K562 (cell line): Measurements from ENCODE around the gene NANOG. TPM values are rescaled to one million over a fixed set of nuclear protein-coding genes. Genes with fewer than 3 reads are reported as not detected.
"Not testable (repeated sequence)": the region's sequence is repeated elsewhere in the genome, so short reads cannot be mapped to it uniquely, and the experiment has no call there.

Experiments
- ATAC-seq: fragments of 200-7000 bp; cut with Tn5 transposase; 3 replicates; pipeline ENCODE4 v1.9.1; 2020; ENCODE audit warnings: moderate library complexity
- BruUV-seq: library from RNA; stranded (reverse); fragments of 400-500 nt; replicated peaks from 2 replicates; lab custom pipeline; 2021; lab: Mats Ljungman, UMichigan
- CTCF ChIA-PET: fragments of 300-600 bp; formaldehyde crosslinking; extraction: SDS; loops from one replicate; lab custom pipeline; 2021; ENCODE audit warnings: low intra/inter-chr PET ratio; lab: Yijun Ruan, JAX
- POLR2A ChIA-PET: fragments of 300-600, 350-650 bp; sonication (Branson Sonifier 250); formaldehyde crosslinking; extraction: SDS; loops from one replicate; lab custom pipeline; 2021; ENCODE audit warnings: antibody characterized with exemption, inconsistent platforms; lab: Yijun Ruan, JAX
- DNase-seq, 4 experiments: peaks; one replicate each; pipeline versions ENCODE4 v3.0.0 to v3.0.0-alpha.2; 2011 to 2018; ENCODE audit warnings: low spot score in 3 of 4, mixed read lengths in 3 of 4; ENCODE audit errors: extremely low read depth in 1 of 4
- FAIRE-seq: peaks from 2 replicates; lab custom pipeline; 2011; peaks lifted over from hg19 to GRCh38; lab: Jason Lieb, UNC
- H2AFZ ChIP-seq: 2 replicates; pipeline ENCODE4 v1.6.0; 2011; ENCODE audit warnings: low read depth, low read length, control low read depth, inconsistent platforms
- H3K27ac ChIP-seq: fragments of 200-600 bp; 3 replicates; pipeline ENCODE4 v1.8.0; 2011; ENCODE audit warnings: low read depth, mild to moderate bottlenecking, control low read depth, inconsistent platforms, low read length, moderate library complexity, mixed read lengths; ENCODE audit errors: extremely low read depth
- H3K27me3 ChIP-seq, 2 experiments: fragments of 300-600 bp in 1 of 2; 2 replicates in 1 of 2; 3 replicates in 1 of 2; pipeline versions ENCODE4 v1.6.0 to v1.8.0; 2011; ENCODE audit warnings: inconsistent platforms in 2 of 2, low read length in 2 of 2, mild to moderate bottlenecking in 1 of 2, mixed read lengths in 1 of 2, moderate library complexity in 1 of 2; ENCODE audit not compliant: control insufficient read depth in 2 of 2, insufficient read depth in 2 of 2
- H3K36me3 ChIP-seq: fragments of 300-600 bp; 3 replicates; pipeline ENCODE4 v1.8.0; 2011; ENCODE audit warnings: mild to moderate bottlenecking, low read length, inconsistent platforms; ENCODE audit not compliant: control insufficient read depth, insufficient read depth
- H3K4me1 ChIP-seq, 2 experiments: fragments of 200-600 bp in 1 of 2; replicated peaks in 1 of 2; 2 replicates in 1 of 2; 3 replicates in 1 of 2; pipeline versions ENCODE4 v1.5.1 to v1.8.0; 2011; ENCODE audit warnings: inconsistent platforms in 2 of 2, low read length in 2 of 2, mild to moderate bottlenecking in 1 of 2, mixed read lengths in 1 of 2, moderate library complexity in 1 of 2; ENCODE audit not compliant: control insufficient read depth in 2 of 2, insufficient read depth in 2 of 2
- H3K4me2 ChIP-seq: 2 replicates; pipeline ENCODE4 v1.6.1; 2011; ENCODE audit warnings: low read length, control low read depth, inconsistent platforms, mixed read lengths; ENCODE audit not compliant: insufficient read depth
- H3K4me3 ChIP-seq: fragments of 200-600 bp; sonication (generic), shearing (Covaris generic); 2 replicates; pipeline ENCODE4 v1.5.1; 2016; ENCODE audit warnings: control low read depth, inconsistent platforms
- H3K79me2 ChIP-seq: fragments of 200-600 bp; 3 replicates; pipeline ENCODE4 v1.8.0; 2011; ENCODE audit warnings: low read length, inconsistent platforms; ENCODE audit not compliant: control insufficient read depth, insufficient read depth
- H3K9ac ChIP-seq, 2 experiments: 2 replicates each; pipeline versions ENCODE4 v1.6.0 to v1.6.1; 2011; ENCODE audit warnings: low read depth in 2 of 2, low read length in 2 of 2, control low read depth in 1 of 2, inconsistent platforms in 1 of 2, mild to moderate bottlenecking in 1 of 2, mixed read lengths in 1 of 2; ENCODE audit not compliant: insufficient read depth in 1 of 2
- H3K9me1 ChIP-seq: one replicate; pipeline ENCODE4 v1.6.0; 2011; ENCODE audit warnings: inconsistent platforms, mild to moderate bottlenecking, low read length, moderate library complexity; ENCODE audit not compliant: control insufficient read depth, insufficient read depth
- H3K9me3 ChIP-seq: replicated peaks from 2 replicates; pipeline ENCODE4 v1.5.1; 2011; ENCODE audit warnings: low read depth, low read length, inconsistent platforms; ENCODE audit not compliant: control insufficient read depth, insufficient read depth
- H4K20me1 ChIP-seq: replicated peaks from 2 replicates; pipeline ENCODE4 v1.6.1; 2011; ENCODE audit warnings: low read length, inconsistent platforms, mixed read lengths; ENCODE audit not compliant: control insufficient read depth, insufficient read depth
- C11orf30 ChIP-seq: fragments of 450-650 bp; IDR thresholded peaks from 2 replicates; pipeline ENCODE4 v1.6.1; 2016; ENCODE audit warnings: low read depth, mild to moderate bottlenecking
- MAFF ChIP-seq: IDR thresholded peaks from 2 replicates; pipeline ENCODE4 v1.6.1; 2012; ENCODE audit warnings: low read length, improper control_type of control experiment
- MAFG ChIP-seq: fragments of 450-650 bp; conservative IDR thresholded peaks from 2 replicates; pipeline ENCODE4 v1.6.1; 2016; ENCODE audit warnings: missing genetic modification characterization, missing compliant biosample characterization
- MAFK ChIP-seq: IDR thresholded peaks from 2 replicates; pipeline ENCODE4 v1.6.1; 2011; ENCODE audit warnings: low read length, improper control_type of control experiment
- NR2C2 ChIP-seq, 2 experiments: fragments of 200-800 bp in 1 of 2; sonication (Bioruptor generic) in 1 of 2; sonication (generic) in 1 of 2; formaldehyde crosslinking in 1 of 2; IDR thresholded peaks; 2 replicates each; pipeline versions ENCODE4 v1.6.1 to v1.8.0; 2016 to 2022; ENCODE audit warnings: mild to moderate bottlenecking in 1 of 2, missing compliant biosample characterization in 1 of 2, missing genetic modification characterization in 1 of 2, missing genetic modification reagents in 1 of 2
- ZNF316 ChIP-seq: fragments of 450-650 bp; IDR thresholded peaks from 2 replicates; pipeline ENCODE4 v1.6.1; 2016
- WGBS: fragments of 100-300 bp; shearing (Covaris generic); methylation state at CpG from one replicate; pipeline ENCODE4 v1.1.6; 2016; ENCODE audit warnings: low coverage, mixed read lengths; ENCODE audit not compliant: insufficient coverage; ENCODE audit errors: missing lambda C conversion rate; 5-methylcytosine and 5-hydroxymethylcytosine counted together
- in situ Hi-C: fragments of 300-500 bp; cut with MboI; formaldehyde crosslinking; loops from 4 replicates; pipeline ENCODE4 v1.15.0; 2018; ENCODE audit warnings: inconsistent platforms, mixed read lengths
- intact Hi-C: fragments of 100-400 bp; cut with micrococcal nuclease; formaldehyde crosslinking; loops from 2 replicates; pipeline ENCODE4 v1.14.2; 2022
- polyA plus RNA-seq, 8 experiments: library from polyadenylated mRNA; depleted of rRNA in 4 of 8; stranded (reverse) in 5 of 8; unstranded in 3 of 8; fragments of >200 nt; fragmentation: Nextera tagmentation in 2 of 8; fragmentation: Illumina TruSeq in 1 of 8; extraction: Ambion mirVana in 2 of 8; extraction: Trizol in 1 of 8; gene quantifications; 2 replicates each; pipeline versions ENCODE4 v1.2.1 to v1.2.3, GENCODE V29; 2011 to 2014; ENCODE audit warnings: inconsistent platforms in 1 of 8, missing spikeins in 1 of 8
- total RNA-seq, 7 experiments: library from RNA; depleted of rRNA in 6 of 7; stranded (reverse); fragments of >200 nt in 6 of 7; fragmentation: Illumina TruSeq in 2 of 7; extraction: Trizol in 2 of 7; gene quantifications; 2 replicates each; pipeline versions ENCODE4 v1.2.1 to v1.2.3, GENCODE V29; 2011 to 2021; ENCODE audit warnings: low replicate concordance in 1 of 7
- TF ChIP-seq, protein P1 (sequence below): sonication (generic); IDR thresholded peaks from 2 replicates; pipeline ENCODE4 v1.6.1; 2016
- TF ChIP-seq, protein P2 (sequence below): fragments of 250-450 bp; sonication (Bioruptor Pico); IDR thresholded peaks from 2 replicates; pipeline ENCODE4 v1.8.0; 2022; ENCODE audit warnings: inconsistent platforms, mild to moderate bottlenecking, moderate library complexity, borderline replicate concordance
- TF ChIP-seq, protein P3 (sequence below): IDR thresholded peaks from 2 replicates; pipeline ENCODE4 v1.6.1; 2011; ENCODE audit warnings: borderline replicate concordance, low read depth, mild to moderate bottlenecking, moderate library complexity, low read length; ENCODE audit not compliant: insufficient read depth, poor library complexity, severe bottlenecking

NANOG gene
- total and polyA plus RNA-seq, 9 of the 15 experiments (the other 6 are each of a cell fraction or from before 2014, with no cell fraction given) = 0.04 TPM; not detected in 8

DNA sequence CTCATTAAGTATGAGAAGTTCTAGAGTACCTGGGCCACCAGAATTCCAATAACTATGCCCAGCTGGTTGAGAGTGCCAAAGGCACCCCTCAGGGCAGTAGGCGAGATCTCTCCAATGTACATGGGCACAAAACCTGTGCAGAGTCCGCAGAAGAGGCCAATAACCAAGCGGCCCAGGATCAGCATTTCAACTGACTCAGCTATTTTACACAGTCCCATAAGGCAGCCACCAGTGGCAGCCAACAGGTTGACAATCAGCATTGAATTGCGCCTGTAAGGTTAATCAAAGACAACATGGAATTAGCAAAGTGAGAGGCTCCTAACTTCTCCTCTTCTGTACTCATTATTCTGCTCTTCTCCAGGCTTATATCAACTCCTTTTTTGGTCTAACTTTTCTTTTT is 40.5 kb downstream of the NANOG start:
- H4K20me1 ChIP-seq, H3K27me3 ChIP-seq, H3K79me2 ChIP-seq, H3K36me3 ChIP-seq, H2AFZ ChIP-seq, H3K4me2 ChIP-seq, intact Hi-C loops, H3K27ac ChIP-seq, H3K9ac ChIP-seq, ATAC-seq, in situ Hi-C loops, BruUV-seq, DNase-seq, H3K9me1 ChIP-seq, FAIRE-seq, H3K9me3 ChIP-seq, H3K4me3 ChIP-seq, CTCF ChIA-PET, H3K4me1 ChIP-seq, POLR2A ChIA-PET: not testable (repeated sequence)
- TF ChIP-seq ZNF316 (peak; percentile 89), MAFG (peak; percentile 82), MAFF (peak; percentile 76), C11orf30 (peak; percentile 85), MAFK (peak; percentile 67)
- 5% methylated on average over 4 of the region's 4 CpGs for WGBS

DNA sequence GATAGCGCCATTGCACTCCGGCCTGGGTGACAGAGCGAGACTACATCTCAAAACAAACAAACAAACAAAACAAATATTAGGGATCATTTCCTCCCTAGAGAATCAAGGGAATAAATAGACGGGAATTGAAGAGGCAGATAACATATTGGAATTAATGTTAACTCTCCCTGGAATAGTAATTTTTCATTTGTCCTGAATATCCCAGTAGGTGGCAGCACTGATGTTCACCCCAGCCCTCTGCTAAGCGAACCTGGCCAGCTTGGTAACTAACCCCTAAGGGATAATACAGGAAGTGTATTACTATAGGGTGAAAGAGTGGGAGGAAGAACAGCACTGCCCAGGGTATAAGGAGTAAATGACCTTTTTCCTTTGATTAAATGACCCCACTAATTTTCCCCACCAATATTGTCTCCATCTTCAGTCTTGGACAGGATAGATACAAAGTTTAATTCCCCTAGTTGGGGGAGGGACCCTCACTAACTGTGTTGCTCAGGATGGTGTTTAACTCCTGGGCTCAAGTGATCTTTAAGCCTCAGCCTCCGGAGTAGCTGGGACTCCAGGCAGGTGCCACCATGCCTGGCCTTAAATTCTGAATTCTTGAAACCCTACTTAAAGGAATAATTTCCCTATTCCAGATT is 43.0 kb downstream of the NANOG start:
- FAIRE-seq = peak; percentile 63
- no peaks in the 10 kb centered on the region for H3K36me3 ChIP-seq
- H4K20me1 ChIP-seq = no peaks in the 10 kb centered on the region
- H3K27ac ChIP-seq = no peak overlapping the region
- peak; percentile 37 to 71 (median 48) for DNase-seq
- ChIA-PET POLR2A (interaction anchor here (1.0 kb wide), 1 partner anchor 13 kb away, joined by 3 read pairs; no protein-coding TSS in a partner anchor), CTCF (no interaction called here)
- no peak overlapping the region for H3K4me3 ChIP-seq
- no peak overlapping the region for H3K4me2 ChIP-seq
- ATAC-seq = peak; percentile 87
- H3K9ac ChIP-seq = no peak overlapping the region
- 0 out of 5 replicates have a peak, but pooled peaks cover 2 to 3% of the 10 kb centered on the region in 2 experiments for H3K27me3 ChIP-seq
- in situ Hi-C loops = no loop called here
- no TSS peak for BruUV-seq
- WGBS = 3% methylated on average over 4 of the region's 6 CpGs
- no peaks in the 10 kb centered on the region for H3K9me3 ChIP-seq
- H3K79me2 ChIP-seq = no peaks in the 10 kb centered on the region
- no peaks in the 10 kb centered on the region; a peak in 1 of 5 replicates for H3K4me1 ChIP-seq
- no peaks in the 10 kb centered on the region for H3K9me1 ChIP-seq
- intact Hi-C loops = no loop called here
- no peak overlapping the region for H2AFZ ChIP-seq
- TF ChIP-seq, protein P1, sequence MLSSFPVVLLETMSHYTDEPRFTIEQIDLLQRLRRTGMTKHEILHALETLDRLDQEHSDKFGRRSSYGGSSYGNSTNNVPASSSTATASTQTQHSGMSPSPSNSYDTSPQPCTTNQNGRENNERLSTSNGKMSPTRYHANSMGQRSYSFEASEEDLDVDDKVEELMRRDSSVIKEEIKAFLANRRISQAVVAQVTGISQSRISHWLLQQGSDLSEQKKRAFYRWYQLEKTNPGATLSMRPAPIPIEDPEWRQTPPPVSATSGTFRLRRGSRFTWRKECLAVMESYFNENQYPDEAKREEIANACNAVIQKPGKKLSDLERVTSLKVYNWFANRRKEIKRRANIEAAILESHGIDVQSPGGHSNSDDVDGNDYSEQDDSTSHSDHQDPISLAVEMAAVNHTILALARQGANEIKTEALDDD = peak; percentile 73
- TF ChIP-seq, protein P2, sequence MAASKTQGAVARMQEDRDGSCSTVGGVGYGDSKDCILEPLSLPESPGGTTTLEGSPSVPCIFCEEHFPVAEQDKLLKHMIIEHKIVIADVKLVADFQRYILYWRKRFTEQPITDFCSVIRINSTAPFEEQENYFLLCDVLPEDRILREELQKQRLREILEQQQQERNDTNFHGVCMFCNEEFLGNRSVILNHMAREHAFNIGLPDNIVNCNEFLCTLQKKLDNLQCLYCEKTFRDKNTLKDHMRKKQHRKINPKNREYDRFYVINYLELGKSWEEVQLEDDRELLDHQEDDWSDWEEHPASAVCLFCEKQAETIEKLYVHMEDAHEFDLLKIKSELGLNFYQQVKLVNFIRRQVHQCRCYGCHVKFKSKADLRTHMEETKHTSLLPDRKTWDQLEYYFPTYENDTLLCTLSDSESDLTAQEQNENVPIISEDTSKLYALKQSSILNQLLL (CRISPR knock-in tag) = no peak
- TF ChIP-seq NR2C2 (CRISPR knock-in tag; IDR thresholded peaks at IDR 0.05) (no peak), NR2C2 (tag; IDR thresholded peaks at IDR 0.05) (no peak)
- TF ChIP-seq, protein P3, sequence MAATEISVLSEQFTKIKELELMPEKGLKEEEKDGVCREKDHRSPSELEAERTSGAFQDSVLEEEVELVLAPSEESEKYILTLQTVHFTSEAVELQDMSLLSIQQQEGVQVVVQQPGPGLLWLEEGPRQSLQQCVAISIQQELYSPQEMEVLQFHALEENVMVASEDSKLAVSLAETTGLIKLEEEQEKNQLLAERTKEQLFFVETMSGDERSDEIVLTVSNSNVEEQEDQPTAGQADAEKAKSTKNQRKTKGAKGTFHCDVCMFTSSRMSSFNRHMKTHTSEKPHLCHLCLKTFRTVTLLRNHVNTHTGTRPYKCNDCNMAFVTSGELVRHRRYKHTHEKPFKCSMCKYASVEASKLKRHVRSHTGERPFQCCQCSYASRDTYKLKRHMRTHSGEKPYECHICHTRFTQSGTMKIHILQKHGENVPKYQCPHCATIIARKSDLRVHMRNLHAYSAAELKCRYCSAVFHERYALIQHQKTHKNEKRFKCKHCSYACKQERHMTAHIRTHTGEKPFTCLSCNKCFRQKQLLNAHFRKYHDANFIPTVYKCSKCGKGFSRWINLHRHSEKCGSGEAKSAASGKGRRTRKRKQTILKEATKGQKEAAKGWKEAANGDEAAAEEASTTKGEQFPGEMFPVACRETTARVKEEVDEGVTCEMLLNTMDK = peak; percentile 38
